Heart left ventricle (tissue), 13 donors: ENCODE results near the gene MTCH1.

Experiments
- POLR2A ChIP-seq, 2 donors: fragments of 450-650 bp; IDR thresholded peaks; one replicate each; pipeline ENCODE4 v1.6.1; 2017; ENCODE audit warnings: antibody characterized with exemption in 2 of 2, mild to moderate bottlenecking in 2 of 2, moderate library complexity in 2 of 2
- TF ChIP-seq, protein P1 (sequence below), 12 donors: fragments of 200-600 bp; sonication (generic) in 4 of 12; IDR thresholded peaks; one replicate each; pipeline versions ENCODE4 v1.5.0 to v1.8.0; 2018 to 2022; ENCODE audit warnings: antibody characterized with exemption in 12 of 12, mild to moderate bottlenecking in 5 of 12
- donor health status: ischemic (EF 13 %, LVEDD 7.1; RV severe dilation, severe dysfunction).
- donor health status: DM: no; HTN: yes; CAD: no.
- donor health status: DM: no; HTN: no; CAD: no.
- donor health status: ischemic (EF 25% LVEDD 6.9; RV normal size, moderate dysfunction).
- donor health status: ischemic (EF 25% LVEDD 5.7; RV mildly dilated, moderate dysfunction).
- donor health status: ischemic (EF 35%, LVEDD 5.7; RV mildly dilated, moderate dysfunction).
- donor health status: nonischemic (EF 11% LVEDD 7.7; RV severe dilation, severe dysfunction).
- donor health status: DM: yes; HTN: yes; CAD: no.
- donor health status: PGD.
- donor health status: ischemic (EF 29% LVEDD 5.4; RV normal size, mild dysfunction).
- donor health status: nonischemic (EF 23%, LVEDD 6.1; RV moderate dilation, normal function).

DNA sequence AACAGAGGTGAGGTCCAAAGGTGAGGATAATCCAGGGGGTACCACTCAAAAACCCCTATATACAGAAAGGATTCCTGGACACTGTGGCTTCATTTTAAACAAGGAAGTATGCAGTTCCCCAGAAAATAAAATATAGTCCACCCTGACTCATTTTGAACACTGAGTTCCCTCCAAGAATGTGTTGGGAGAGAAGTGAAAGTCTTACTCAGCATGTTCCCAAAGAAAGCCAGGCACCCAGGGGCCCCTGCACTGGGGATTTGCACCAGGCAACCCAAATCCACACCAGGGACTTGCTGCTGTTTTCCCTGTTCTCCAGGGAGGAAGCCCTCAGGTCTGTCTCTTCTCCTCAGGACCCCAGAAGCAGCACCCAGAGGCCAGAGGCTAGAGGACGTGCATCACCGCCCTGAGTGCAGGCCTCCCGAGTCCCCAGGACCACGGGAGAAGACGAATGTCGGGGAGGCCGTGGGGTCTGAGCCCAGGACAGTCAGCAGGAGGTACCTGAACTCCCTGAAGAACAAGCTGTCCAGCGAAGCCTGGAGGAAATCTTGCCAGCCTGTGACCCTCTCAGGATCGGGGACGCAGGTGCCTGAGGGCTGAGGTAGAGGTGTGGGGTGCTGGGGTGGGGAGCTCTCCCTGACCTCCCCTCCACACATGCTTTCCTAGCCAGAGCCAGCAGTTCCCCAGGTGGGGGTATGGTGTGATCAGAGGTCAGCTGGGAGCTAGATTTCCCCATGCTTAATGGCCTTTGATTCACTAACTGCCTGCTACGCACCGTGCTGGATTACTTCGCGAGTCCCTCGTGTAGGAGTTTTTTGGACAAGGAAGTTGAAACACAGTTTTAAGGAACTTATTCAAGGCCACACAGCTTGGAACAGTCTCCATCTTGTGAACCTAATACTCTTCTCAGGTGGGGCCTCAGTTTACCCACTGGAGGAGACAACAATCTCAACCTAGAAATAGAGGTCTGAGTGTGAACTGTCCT lies 22.8 kb upstream of the MTCH1 start:
- TF ChIP-seq, protein P1, sequence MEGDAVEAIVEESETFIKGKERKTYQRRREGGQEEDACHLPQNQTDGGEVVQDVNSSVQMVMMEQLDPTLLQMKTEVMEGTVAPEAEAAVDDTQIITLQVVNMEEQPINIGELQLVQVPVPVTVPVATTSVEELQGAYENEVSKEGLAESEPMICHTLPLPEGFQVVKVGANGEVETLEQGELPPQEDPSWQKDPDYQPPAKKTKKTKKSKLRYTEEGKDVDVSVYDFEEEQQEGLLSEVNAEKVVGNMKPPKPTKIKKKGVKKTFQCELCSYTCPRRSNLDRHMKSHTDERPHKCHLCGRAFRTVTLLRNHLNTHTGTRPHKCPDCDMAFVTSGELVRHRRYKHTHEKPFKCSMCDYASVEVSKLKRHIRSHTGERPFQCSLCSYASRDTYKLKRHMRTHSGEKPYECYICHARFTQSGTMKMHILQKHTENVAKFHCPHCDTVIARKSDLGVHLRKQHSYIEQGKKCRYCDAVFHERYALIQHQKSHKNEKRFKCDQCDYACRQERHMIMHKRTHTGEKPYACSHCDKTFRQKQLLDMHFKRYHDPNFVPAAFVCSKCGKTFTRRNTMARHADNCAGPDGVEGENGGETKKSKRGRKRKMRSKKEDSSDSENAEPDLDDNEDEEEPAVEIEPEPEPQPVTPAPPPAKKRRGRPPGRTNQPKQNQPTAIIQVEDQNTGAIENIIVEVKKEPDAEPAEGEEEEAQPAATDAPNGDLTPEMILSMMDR (IDR thresholded peaks at IDR 0.05), result no peak
- no peak for TF ChIP-seq POLR2A (IDR thresholded peaks at IDR 0.05)
